Naive B cell (primary cell): Measurements from ENCODE around the gene GPR107. TPM values are rescaled to one million over a fixed set of nuclear protein-coding genes. Genes with fewer than 3 reads are reported as not detected.

ENCODE experiments used
- ATAC-seq, 2 donors: fragments of 150-1000 bp; cut with Tn5 transposase; 2 replicates each; pipeline ENCODE4 v1.10.0; 2021; ENCODE audit warnings: low read depth in 2 of 2, mild to moderate bottlenecking in 2 of 2, moderate library complexity in 2 of 2
- DNase-seq: peaks from one replicate; pipeline ENCODE4 v3.0.0; 2022
- H3K27ac Mint-ChIP-seq, 6 donors: one replicate each; pipeline ENCODE4 v1.8.0; 2020 to 2022; ENCODE audit warnings: mild to moderate bottlenecking in 6 of 6, mixed read lengths in 6 of 6, moderate library complexity in 5 of 6, inconsistent platforms in 2 of 6
- H3K27me3 Mint-ChIP-seq, 3 donors: one replicate each; pipeline ENCODE4 v1.8.0; 2021 to 2022; ENCODE audit warnings: mixed read lengths in 3 of 3, mild to moderate bottlenecking in 1 of 3
- H3K36me3 Mint-ChIP-seq, 2 donors: one replicate each; pipeline ENCODE4 v1.8.0; 2020 to 2022; ENCODE audit warnings: mixed read lengths in 2 of 2, inconsistent platforms in 1 of 2, mild to moderate bottlenecking in 1 of 2
- H3K4me1 Mint-ChIP-seq, 3 donors: one replicate each; pipeline ENCODE4 v1.8.0; 2020 to 2022; ENCODE audit warnings: mixed read lengths in 3 of 3, inconsistent platforms in 1 of 3, mild to moderate bottlenecking in 1 of 3, moderate library complexity in 1 of 3
- H3K4me3 Mint-ChIP-seq, 8 donors: one replicate each; pipeline ENCODE4 v1.8.0; 2020 to 2022; ENCODE audit warnings: mild to moderate bottlenecking in 8 of 8, mixed read lengths in 8 of 8, moderate library complexity in 8 of 8, inconsistent platforms in 2 of 8
- H3K9me3 Mint-ChIP-seq, 7 donors: one replicate each; pipeline ENCODE4 v1.8.0; 2020 to 2022; ENCODE audit warnings: mixed read lengths in 7 of 7, mild to moderate bottlenecking in 5 of 7, inconsistent platforms in 2 of 7, moderate library complexity in 1 of 7
- polyA plus RNA-seq, 6 donors: library from polyadenylated mRNA; unstranded; fragments of 300-500 nt; fragmentation: Illumina TruSeq; gene quantifications; one replicate each; pipeline ENCODE4 v1.2.3, GENCODE V29; 2021; ENCODE audit warnings: low read depth in 6 of 6

The GPR107 gene
- polyA plus RNA-seq, 6 donors from 2014 or later = 0.27 to 4.4 (median 3.4) TPM

DNA sequence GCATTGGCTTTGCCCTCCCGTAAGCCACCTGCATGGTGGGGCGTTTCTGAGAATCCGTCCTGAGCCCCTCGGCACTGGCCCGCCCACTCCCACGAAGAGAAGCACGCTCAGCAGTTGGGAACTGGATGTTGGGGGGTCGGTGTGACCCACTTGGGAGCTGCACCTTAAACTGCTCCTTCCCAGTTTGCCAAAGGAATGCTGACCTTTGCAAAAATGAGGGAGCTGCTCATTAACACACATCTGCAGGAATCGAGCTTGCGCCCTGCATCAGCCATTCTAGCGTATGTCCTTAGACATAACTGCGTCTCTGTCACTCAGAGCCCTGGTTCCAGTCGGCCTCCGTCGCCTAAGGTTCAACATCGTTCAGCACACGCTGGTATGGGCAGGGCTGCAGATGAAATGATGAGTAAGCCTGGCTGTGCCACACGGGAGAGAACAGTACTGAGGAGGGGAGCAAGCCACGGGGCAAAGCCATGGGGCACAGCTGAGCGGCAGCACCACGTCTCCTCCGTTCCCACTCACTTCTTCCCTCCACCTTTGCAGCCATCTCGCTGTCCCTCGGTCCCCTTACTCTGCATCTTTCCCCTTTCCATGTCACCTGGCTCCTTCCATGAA is 89.7 kb downstream of the GPR107 start:
- H3K4me1 Mint-ChIP-seq = peaks cover 3 to 24% (median 7%) of the 10 kb centered on the region in 3 donors

GRCh38 chr9:130143958-130144366 is 90.3 kb downstream of the GPR107 start:
- peaks cover 3 to 24% (median 7%) of the 10 kb centered on the region in 3 donors for H3K4me1 Mint-ChIP-seq
- ATAC-seq = no peak
- peak overlapping the region in 2 of 6 donors; percentile 34 to 37 for H3K27ac Mint-ChIP-seq
- H3K9me3 Mint-ChIP-seq = no peaks in the 10 kb centered on the region
- H3K27me3 Mint-ChIP-seq = peaks cover 19 to 46% (median 39%) of the 10 kb centered on the region in 3 donors
- no peak overlapping the region for H3K4me3 Mint-ChIP-seq
- no peaks in the 10 kb centered on the region for H3K36me3 Mint-ChIP-seq
- DNase-seq = no peak

More for the DNA sequence above, 89.7 kb downstream of the GPR107 start:
- H3K27ac Mint-ChIP-seq = peak overlapping the region in 1 of 6 donors; percentile 34
- no peak overlapping the region for H3K4me3 Mint-ChIP-seq
- peaks cover 18 to 43% (median 38%) of the 10 kb centered on the region in 3 donors for H3K27me3 Mint-ChIP-seq
- no peaks in the 10 kb centered on the region for H3K9me3 Mint-ChIP-seq
- DNase-seq = no peak
- ATAC-seq = no peak
- H3K36me3 Mint-ChIP-seq = no peaks in the 10 kb centered on the region

DNA sequence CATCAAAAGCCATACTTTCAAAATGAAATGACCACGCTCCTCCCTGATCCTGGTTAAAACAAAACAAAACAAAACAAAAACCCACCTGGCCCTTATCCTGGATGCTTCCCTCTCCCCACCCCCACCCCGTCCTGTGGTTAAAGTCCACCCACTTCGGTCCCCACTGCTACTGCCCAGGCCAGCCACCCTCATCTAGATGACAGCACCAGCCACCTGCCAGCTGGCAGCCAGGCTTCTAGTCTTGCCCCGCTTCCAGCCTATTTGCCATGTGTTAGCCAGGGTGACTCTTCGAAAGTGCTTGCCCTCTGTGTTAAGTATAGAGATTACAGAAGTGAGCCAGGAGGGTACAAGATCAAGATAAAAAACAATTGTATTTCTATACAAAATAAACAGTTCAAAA is 91.0 kb downstream of the GPR107 start:
- no peaks in the 10 kb centered on the region for H3K36me3 Mint-ChIP-seq
- no peak overlapping the region for H3K4me3 Mint-ChIP-seq
- H3K4me1 Mint-ChIP-seq = peaks cover 3 to 24% (median 7%) of the 10 kb centered on the region in 3 donors
- DNase-seq (no peak), ATAC-seq (no peak)
- H3K27ac Mint-ChIP-seq = peak overlapping the region in 1 of 6 donors; percentile 74
- H3K9me3 Mint-ChIP-seq = no peaks in the 10 kb centered on the region
- peaks cover 19 to 50% (median 39%) of the 10 kb centered on the region in 3 donors for H3K27me3 Mint-ChIP-seq

- Mint-ChIP-seq H3K36me3 (no peaks in the 10 kb centered on the region), H3K9me3 (no peaks in the 10 kb centered on the region), H3K27me3 (peaks cover 19 to 50% (median 39%) of the 10 kb centered on the region in 3 donors), H3K4me3 (no peak overlapping the region), H3K4me1 (peaks cover 2 to 20% (median 7%) of the 10 kb centered on the region in 3 donors), H3K27ac (peak overlapping the region in 1 of 6 donors; percentile 21)
- ATAC-seq (no peak), DNase-seq (no peak)
Observed at GRCh38 chr9:130145658-130146057, 92.0 kb downstream of the GPR107 start.

- no peaks in the 10 kb centered on the region for H3K36me3 Mint-ChIP-seq
- DNase-seq (no peak), ATAC-seq (no peak)
- H3K4me3 Mint-ChIP-seq = no peak overlapping the region
- no peak overlapping the region for H3K27ac Mint-ChIP-seq
- peaks cover 0 to 10% (median 7%) of the 10 kb centered on the region in 3 donors for H3K4me1 Mint-ChIP-seq
- H3K27me3 Mint-ChIP-seq = peaks cover 19 to 50% (median 39%) of the 10 kb centered on the region in 3 donors
- H3K9me3 Mint-ChIP-seq = no peaks in the 10 kb centered on the region
Observed at GRCh38 chr9:130147198-130147597, 93.5 kb downstream of the GPR107 start.

- Mint-ChIP-seq H3K27me3 (peaks cover 19 to 50% (median 39%) of the 10 kb centered on the region in 3 donors), H3K4me1 (peaks cover 0 to 10% (median 7%) of the 10 kb centered on the region in 3 donors), H3K27ac (no peak overlapping the region), H3K36me3 (no peaks in the 10 kb centered on the region), H3K9me3 (no peaks in the 10 kb centered on the region), H3K4me3 (no peak overlapping the region)
- ATAC-seq (no peak), DNase-seq (no peak)
Observed at GRCh38 chr9:130147910-130148309, 94.2 kb downstream of the GPR107 start.

- ATAC-seq = no peak
Observed at GRCh38 chr9:130149031-130149430, 95.3 kb downstream of the GPR107 start.

GRCh38 chr9:130149654-130150286 is 96.1 kb downstream of the GPR107 start:
- peak overlapping the region in 1 of 6 donors; percentile 21 for H3K27ac Mint-ChIP-seq
- ATAC-seq (no peak), DNase-seq (no peak)
- no peaks in the 10 kb centered on the region for H3K36me3 Mint-ChIP-seq
- H3K27me3 Mint-ChIP-seq = peaks cover 13 to 35% (median 31%) of the 10 kb centered on the region in 3 donors
- H3K4me1 Mint-ChIP-seq = peaks cover 0 to 3% (median 0%) of the 10 kb centered on the region in 3 donors
- H3K4me3 Mint-ChIP-seq = no peak overlapping the region
- no peaks in the 10 kb centered on the region for H3K9me3 Mint-ChIP-seq

More at GRCh38 chr9:130149031-130149430, 95.3 kb downstream of the GPR107 start:
- Mint-ChIP-seq H3K27ac (no peak overlapping the region), H3K9me3 (no peaks in the 10 kb centered on the region), H3K36me3 (no peaks in the 10 kb centered on the region), H3K4me1 (peaks cover 0 to 7% (median 3%) of the 10 kb centered on the region in 3 donors), H3K4me3 (no peak overlapping the region), H3K27me3 (peaks cover 13 to 42% (median 33%) of the 10 kb centered on the region in 3 donors)
- DNase-seq = no peak

- peak overlapping the region in 1 of 6 donors; percentile 54 for H3K27ac Mint-ChIP-seq
- H3K36me3 Mint-ChIP-seq = no peaks in the 10 kb centered on the region
- no peak overlapping the region for H3K4me3 Mint-ChIP-seq
- peaks cover 13 to 37% (median 22%) of the 10 kb centered on the region in 3 donors for H3K27me3 Mint-ChIP-seq
- ATAC-seq (no peak), DNase-seq (no peak)
- H3K4me1 Mint-ChIP-seq = no peaks in the 10 kb centered on the region
- no peaks in the 10 kb centered on the region for H3K9me3 Mint-ChIP-seq
Observed at GRCh38 chr9:130150779-130151382, 97.2 kb downstream of the GPR107 start.

DNA sequence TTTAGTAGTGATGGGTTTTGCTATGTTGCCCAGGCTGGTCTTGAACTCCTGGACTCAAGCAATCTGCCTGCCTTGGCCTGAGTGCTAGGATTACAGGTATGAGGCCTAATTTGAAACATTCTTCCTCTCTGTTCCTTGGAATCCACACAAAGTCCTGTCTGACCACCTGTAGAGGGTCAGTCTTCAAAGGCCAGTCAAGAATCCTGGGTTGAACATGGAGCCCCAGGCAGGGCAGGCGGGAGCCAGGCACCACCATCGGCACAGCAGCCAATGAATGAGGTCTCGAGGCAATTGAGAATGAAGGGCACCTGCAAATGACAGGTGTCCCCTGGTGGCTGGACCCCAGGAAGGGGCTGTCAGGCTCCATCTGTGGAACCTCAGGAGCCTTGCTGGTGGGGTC is 101.1 kb downstream of the GPR107 start:
- H3K27me3 Mint-ChIP-seq = peaks cover 0 to 5% (median 4%) of the 10 kb centered on the region in 3 donors
- no peak overlapping the region for H3K4me3 Mint-ChIP-seq
- no peaks in the 10 kb centered on the region for H3K36me3 Mint-ChIP-seq
- no peak overlapping the region for H3K27ac Mint-ChIP-seq
- H3K4me1 Mint-ChIP-seq = no peaks in the 10 kb centered on the region
- no peak for DNase-seq
- H3K9me3 Mint-ChIP-seq = no peaks in the 10 kb centered on the region
- no peak for ATAC-seq

DNA sequence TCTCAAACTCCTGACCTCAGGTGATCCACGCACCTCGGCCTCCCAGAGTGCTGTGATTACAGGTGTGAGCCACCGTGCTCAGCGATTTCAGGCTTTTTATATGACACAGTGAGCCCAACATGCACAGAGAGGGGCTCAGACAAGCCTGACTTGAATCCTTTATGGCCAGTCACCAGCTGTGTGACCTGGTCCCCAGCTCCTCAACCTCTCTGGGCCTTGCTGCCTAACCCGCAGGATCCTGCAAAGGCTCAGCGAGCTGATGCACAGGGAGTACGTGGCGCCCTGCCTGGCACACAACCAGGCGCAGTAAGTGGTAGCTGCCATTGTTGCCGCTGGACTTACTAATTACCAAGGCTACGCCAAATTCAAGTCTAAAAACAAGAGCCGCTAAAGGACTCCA is 101.9 kb downstream of the GPR107 start:
- ATAC-seq (no peak), DNase-seq (no peak)
- H3K9me3 Mint-ChIP-seq = no peaks in the 10 kb centered on the region
- H3K36me3 Mint-ChIP-seq = no peaks in the 10 kb centered on the region
- no peak overlapping the region for H3K4me3 Mint-ChIP-seq
- peaks cover 4 to 8% (median 5%) of the 10 kb centered on the region in 3 donors for H3K27me3 Mint-ChIP-seq
- no peak overlapping the region for H3K27ac Mint-ChIP-seq
- H3K4me1 Mint-ChIP-seq = no peaks in the 10 kb centered on the region

DNA sequence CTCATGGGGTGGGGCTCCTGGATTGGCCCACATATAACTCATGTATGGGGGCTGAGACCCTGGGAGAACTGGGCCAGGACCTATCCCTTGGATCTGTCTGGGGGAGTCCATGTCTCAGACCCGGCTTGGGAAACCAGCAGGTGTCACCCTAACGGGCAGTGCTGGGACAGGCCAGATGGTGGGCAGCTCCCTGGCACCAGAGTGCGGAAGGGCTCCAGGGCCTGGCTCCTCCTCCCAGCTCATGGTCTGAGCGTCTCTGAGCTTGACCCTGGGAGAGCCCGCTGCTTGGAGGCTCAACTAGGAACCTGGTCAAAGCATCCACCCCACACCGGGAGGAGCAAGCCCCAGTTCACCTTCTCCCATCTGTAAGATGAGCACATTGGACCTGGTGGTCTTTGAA is 103.0 kb downstream of the GPR107 start:
- Mint-ChIP-seq H3K4me3 (no peak overlapping the region), H3K27me3 (peaks cover 4 to 9% (median 5%) of the 10 kb centered on the region in 3 donors), H3K4me1 (no peaks in the 10 kb centered on the region), H3K36me3 (no peaks in the 10 kb centered on the region), H3K27ac (no peak overlapping the region), H3K9me3 (no peaks in the 10 kb centered on the region)
- no peak for ATAC-seq
- no peak for DNase-seq

DNA sequence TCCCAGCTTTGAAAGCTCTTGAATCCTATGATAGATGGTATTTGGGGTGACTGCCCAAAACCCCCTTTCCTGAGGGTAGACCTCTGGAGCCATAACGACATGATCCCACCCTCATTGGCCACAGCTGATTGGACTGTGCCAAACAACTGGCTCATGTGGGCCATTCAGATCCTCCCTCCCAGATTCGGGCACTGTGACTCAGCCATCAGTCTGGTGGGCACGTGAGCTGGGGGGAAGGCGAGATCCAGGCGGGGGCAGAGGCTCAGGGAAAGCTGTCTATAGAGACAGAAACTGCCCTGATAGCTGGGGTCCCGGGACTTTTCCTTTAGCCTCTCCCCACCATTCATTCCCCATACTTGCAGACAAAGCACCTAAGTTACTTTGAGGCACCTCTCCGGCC is 103.4 kb downstream of the GPR107 start:
- H3K36me3 Mint-ChIP-seq = no peaks in the 10 kb centered on the region
- DNase-seq (no peak), ATAC-seq (no peak)
- no peaks in the 10 kb centered on the region for H3K4me1 Mint-ChIP-seq
- no peaks in the 10 kb centered on the region for H3K9me3 Mint-ChIP-seq
- no peak overlapping the region for H3K4me3 Mint-ChIP-seq
- no peak overlapping the region for H3K27ac Mint-ChIP-seq
- H3K27me3 Mint-ChIP-seq = peaks cover 4 to 9% (median 5%) of the 10 kb centered on the region in 3 donors

DNA sequence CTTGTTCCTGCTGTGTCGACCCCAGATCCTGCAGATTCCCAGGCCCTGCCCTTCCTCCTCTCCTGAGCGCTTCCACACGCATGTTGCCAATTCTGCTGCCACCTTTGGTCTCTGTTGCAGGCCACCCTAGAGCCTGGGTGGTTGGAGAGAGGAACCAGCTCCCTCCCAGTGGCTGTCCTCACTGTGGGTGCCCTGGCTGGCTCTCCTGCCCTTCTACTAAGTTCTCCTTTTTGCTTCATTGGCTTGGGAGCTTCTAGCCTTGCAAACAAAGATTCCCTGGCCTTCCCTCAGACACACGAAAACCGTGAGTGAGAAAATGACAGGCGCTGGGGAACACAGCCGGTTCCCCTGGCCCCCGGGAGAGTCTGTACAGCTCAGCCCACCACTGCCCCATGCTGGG is 104.3 kb downstream of the GPR107 start:
- DNase-seq (no peak), ATAC-seq (no peak)
- no peak overlapping the region for H3K4me3 Mint-ChIP-seq
- peaks cover 4 to 9% (median 5%) of the 10 kb centered on the region in 3 donors for H3K27me3 Mint-ChIP-seq
- no peaks in the 10 kb centered on the region for H3K4me1 Mint-ChIP-seq
- H3K36me3 Mint-ChIP-seq = no peaks in the 10 kb centered on the region
- H3K27ac Mint-ChIP-seq = no peak overlapping the region
- no peaks in the 10 kb centered on the region for H3K9me3 Mint-ChIP-seq
